Measurements from ENCODE around the gene TECPR1.

TECPR1 gene

GRCh38 chr7:98280791-98281756 is 29.0 kb upstream of the TECPR1 start, which contains the start of gene BRI3 (continued):
- no peak for TF ChIP-seq ZNF610 (tag by site-specific recombination; IDR thresholded peaks at IDR 0.05; ENCODE audit: borderline replicate concordance)
- no peak for TF ChIP-seq ZNF24 (tag by site-specific recombination; IDR thresholded peaks at IDR 0.05)
- TF ChIP-seq ZBTB44 (tag by site-specific recombination; IDR thresholded peaks at IDR 0.05), result no peak
- no peak for TF ChIP-seq MZF1 (tag by site-specific recombination; IDR thresholded peaks at IDR 0.05; ENCODE audit: borderline replicate concordance)
- no peak for TF ChIP-seq ZNF513 (tag by site-specific recombination; IDR thresholded peaks at IDR 0.05)
- TF ChIP-seq PRDM1 (tag by site-specific recombination; IDR thresholded peaks at IDR 0.05), result no peak
- no peak for TF ChIP-seq PRDM6 (tag by site-specific recombination; IDR thresholded peaks at IDR 0.05)
- TF ChIP-seq ZBTB1 (tag by site-specific recombination; IDR thresholded peaks at IDR 0.05), result no peak
- TF ChIP-seq PRDM10 (tag by site-specific recombination; IDR thresholded peaks at IDR 0.05), result no peak
- no peak for TF ChIP-seq YY1 (tag by site-specific recombination; IDR thresholded peaks at IDR 0.05)
- no peak for TF ChIP-seq ZBTB49 (tag by site-specific recombination; IDR thresholded peaks at IDR 0.05; ENCODE audit: low read depth)
- TF ChIP-seq ZNF624 (tag by site-specific recombination; IDR thresholded peaks at IDR 0.05), result no peak
- no peak for TF ChIP-seq ZNF274 (IDR thresholded peaks at IDR 0.05; ENCODE audit: low read length)
- no peak for TF ChIP-seq ZNF274 (tag by site-specific recombination; IDR thresholded peaks at IDR 0.05; ENCODE audit: borderline replicate concordance)
- TF ChIP-seq ZNF426 (tag by site-specific recombination; IDR thresholded peaks at IDR 0.05), result no peak
- peak; percentile 54 for TF ChIP-seq GLIS2 (tag by site-specific recombination; IDR thresholded peaks at IDR 0.05)
- no peak for TF ChIP-seq EGR2 (tag by site-specific recombination; IDR thresholded peaks at IDR 0.05; ENCODE audit: low read depth)
- TF ChIP-seq GLIS1 (tag by site-specific recombination; IDR thresholded peaks at IDR 0.05), result peak; percentile 48; the same call in 1 of the 2 replicates
- TF ChIP-seq ZNF837 (tag by site-specific recombination; IDR thresholded peaks at IDR 0.05), result no peak
- no peak for TF ChIP-seq ZNF548 (tag by site-specific recombination; IDR thresholded peaks at IDR 0.05)
- TF ChIP-seq ZBTB26 (tag by site-specific recombination; optimal IDR thresholded peaks at IDR 0.05), result peak; percentile 26
- TF ChIP-seq BCL6B (tag by site-specific recombination; IDR thresholded peaks at IDR 0.05), result no peak
- TF ChIP-seq ZNF155 (tag by site-specific recombination; IDR thresholded peaks at IDR 0.05), result no peak
- 0 out of 2 replicates have a peak, but pooled peaks have one; percentile 24 for TF ChIP-seq ZXDB (tag by site-specific recombination; IDR thresholded peaks at IDR 0.05)
- TF ChIP-seq ZBTB17 (tag by site-specific recombination; IDR thresholded peaks at IDR 0.05), result peak; percentile 34; the same call in 1 of the 2 replicates

Data from HEK293 (cell line).